OCI-LY7 (cell line): ENCODE data around the gene SLC22A6.

Experiments
- CTCF ChIP-seq: fragments of 200-600 bp; sonication (generic); conservative IDR thresholded peaks from 2 replicates; pipeline ENCODE4 v1.5.1; 2014; ENCODE audit warnings: mild to moderate bottlenecking, antibody characterized with exemption, low read length, moderate library complexity, mixed read lengths
- EZH2phosphoT487 ChIP-seq: fragments of 200-600 bp; sonication (generic); IDR thresholded peaks from 2 replicates; pipeline ENCODE4 v1.6.1; 2018; ENCODE audit warnings: low read depth, borderline replicate concordance, mild to moderate bottlenecking, mixed run types, antibody characterized with exemption, low read length, moderate library complexity, mixed read lengths

- no peak for TF ChIP-seq CTCF
- TF ChIP-seq EZH2phosphoT487, result no peak
These were observed 4.5 kb downstream of the SLC22A6 start for GRCh38 chr11:62980133-62980760.
